T-helper 17 cell (primary cell): Measurements from ENCODE around the gene PPFIA4. TPM values are rescaled to one million over a fixed set of nuclear protein-coding genes. Genes with fewer than 3 reads are reported as not detected.
A peak's percentile ranks its signal among the peaks of the same experiment; 100 is the strongest.

Source experiments
- ATAC-seq: fragments of 150-1000 bp; cut with Tn5 transposase; 2 replicates; pipeline ENCODE4 v1.10.0; 2021; ENCODE audit warnings: mild to moderate bottlenecking, moderate library complexity
- DNase-seq, 3 donors: peaks; one replicate each; pipeline versions ENCODE4 v3.0.0 to v3.0.0-alpha.2; 2020 to 2021
- H3K9me3 ChIP-seq: one replicate; pipeline ENCODE4 v1.7.0; 2013; ENCODE audit warnings: low read length, mild to moderate bottlenecking; ENCODE audit not compliant: control insufficient read depth, poor library complexity, severe bottlenecking
- H3K27ac Mint-ChIP-seq: one replicate; pipeline ENCODE4 v1.8.0; 2022; ENCODE audit warnings: mild to moderate bottlenecking, moderate library complexity, mixed read lengths
- H3K27me3 Mint-ChIP-seq: one replicate; pipeline ENCODE4 v1.8.0; 2022; ENCODE audit warnings: mixed read lengths
- H3K36me3 Mint-ChIP-seq: one replicate; pipeline ENCODE4 v1.8.0; 2022; ENCODE audit warnings: low read depth, mixed read lengths
- H3K4me1 Mint-ChIP-seq: one replicate; pipeline ENCODE4 v1.8.0; 2022; ENCODE audit warnings: mild to moderate bottlenecking, mixed read lengths
- H3K4me3 Mint-ChIP-seq: one replicate; pipeline ENCODE4 v1.8.0; 2022; ENCODE audit warnings: mild to moderate bottlenecking, moderate library complexity, mixed read lengths
- total RNA-seq, 4 donors: library from RNA in 2 of 4; stranded (reverse) in 2 of 4; gene quantifications; one replicate each; pipeline ENCODE4 v1.2.3 and lab custom pipeline; 2022 to 2026

The PPFIA4 gene
- total RNA-seq, 2 donors from 2014 or later, result 0.81 to 1.5 TPM

GRCh38 chr1:203028067-203028783 is 1.9 kb downstream of the PPFIA4 start:
- Mint-ChIP-seq H3K36me3 (no peaks in the 10 kb centered on the region), H3K27ac (no peak overlapping the region), H3K27me3 (peaks cover 5% of the 10 kb centered on the region), H3K4me1 (peaks cover 10% of the 10 kb centered on the region), H3K4me3 (peak overlapping the region; percentile 43)
- DNase-seq (no peak), ATAC-seq (no peak)
- no peaks in the 10 kb centered on the region for H3K9me3 ChIP-seq

- DNase-seq (no peak), ATAC-seq (no peak)
- no peaks in the 10 kb centered on the region for H3K9me3 ChIP-seq
- Mint-ChIP-seq H3K27ac (no peak overlapping the region), H3K4me3 (peak overlapping the region; percentile 28), H3K4me1 (peaks cover 13% of the 10 kb centered on the region), H3K27me3 (peaks cover 5% of the 10 kb centered on the region), H3K36me3 (peaks cover under 1% of the 10 kb centered on the region)
Measured at GRCh38 chr1:203028784-203029553, 2.7 kb downstream of the PPFIA4 start.

- H3K4me3 Mint-ChIP-seq, result no peak overlapping the region
- peak overlapping the region; percentile 72 for H3K27ac Mint-ChIP-seq
- H3K4me1 Mint-ChIP-seq, result peaks cover 13% of the 10 kb centered on the region
- H3K9me3 ChIP-seq, result no peaks in the 10 kb centered on the region
- DNase-seq (no peak), ATAC-seq (no peak)
- peaks cover 3% of the 10 kb centered on the region for H3K36me3 Mint-ChIP-seq
- peaks cover 5% of the 10 kb centered on the region for H3K27me3 Mint-ChIP-seq
Measured at GRCh38 chr1:203031467-203031866, 5.2 kb downstream of the PPFIA4 start.

- Mint-ChIP-seq H3K27me3 (peaks cover 13% of the 10 kb centered on the region), H3K36me3 (peaks cover 3% of the 10 kb centered on the region), H3K4me3 (no peak overlapping the region), H3K27ac (no peak overlapping the region), H3K4me1 (peaks cover 9% of the 10 kb centered on the region)
- ATAC-seq, result no peak
- no peaks in the 10 kb centered on the region for H3K9me3 ChIP-seq
- no peak for DNase-seq
Measured at GRCh38 chr1:203033287-203033686, 7.0 kb downstream of the PPFIA4 start.

GRCh38 chr1:203033917-203034316 is 7.6 kb downstream of the PPFIA4 start:
- peaks cover 18% of the 10 kb centered on the region for H3K27me3 Mint-ChIP-seq
- H3K36me3 Mint-ChIP-seq, result peaks cover 3% of the 10 kb centered on the region
- H3K27ac Mint-ChIP-seq, result no peak overlapping the region
- no peaks in the 10 kb centered on the region for H3K9me3 ChIP-seq
- no peak for DNase-seq
- peaks cover 6% of the 10 kb centered on the region for H3K4me1 Mint-ChIP-seq
- no peak overlapping the region for H3K4me3 Mint-ChIP-seq
- ATAC-seq, result no peak

- ATAC-seq (no peak), DNase-seq (no peak)
- H3K9me3 ChIP-seq, result no peaks in the 10 kb centered on the region
- H3K4me3 Mint-ChIP-seq, result no peak overlapping the region
- H3K27me3 Mint-ChIP-seq, result peaks cover 24% of the 10 kb centered on the region
- peaks cover 6% of the 10 kb centered on the region for H3K36me3 Mint-ChIP-seq
- H3K4me1 Mint-ChIP-seq, result peaks cover 10% of the 10 kb centered on the region
- no peak overlapping the region for H3K27ac Mint-ChIP-seq
Measured at GRCh38 chr1:203034422-203035110, 8.3 kb downstream of the PPFIA4 start.

GRCh38 chr1:203035111-203036000 is 9.1 kb downstream of the PPFIA4 start:
- DNase-seq (no peak), ATAC-seq (no peak)
- Mint-ChIP-seq H3K36me3 (peaks cover 6% of the 10 kb centered on the region), H3K4me1 (peaks cover 10% of the 10 kb centered on the region), H3K27me3 (peaks cover 26% of the 10 kb centered on the region), H3K4me3 (no peak overlapping the region), H3K27ac (no peak overlapping the region)
- no peaks in the 10 kb centered on the region for H3K9me3 ChIP-seq

- peaks cover 26% of the 10 kb centered on the region for H3K27me3 Mint-ChIP-seq
- no peaks in the 10 kb centered on the region for H3K9me3 ChIP-seq
- peaks cover 6% of the 10 kb centered on the region for H3K36me3 Mint-ChIP-seq
- DNase-seq (no peak), ATAC-seq (no peak)
- H3K4me1 Mint-ChIP-seq, result peaks cover 10% of the 10 kb centered on the region
- H3K27ac Mint-ChIP-seq, result no peak overlapping the region
- no peak overlapping the region for H3K4me3 Mint-ChIP-seq
Measured at GRCh38 chr1:203036135-203036534, 9.8 kb downstream of the PPFIA4 start.

GRCh38 chr1:203036537-203036936 is 10.2 kb downstream of the PPFIA4 start:
- H3K27ac Mint-ChIP-seq, result no peak overlapping the region
- no peaks in the 10 kb centered on the region for H3K9me3 ChIP-seq
- H3K4me1 Mint-ChIP-seq, result peaks cover 9% of the 10 kb centered on the region
- DNase-seq (no peak), ATAC-seq (no peak)
- H3K36me3 Mint-ChIP-seq, result peaks cover 6% of the 10 kb centered on the region
- H3K4me3 Mint-ChIP-seq, result no peak overlapping the region
- H3K27me3 Mint-ChIP-seq, result peaks cover 26% of the 10 kb centered on the region

GRCh38 chr1:203037509-203038190 is 11.4 kb downstream of the PPFIA4 start:
- no peak overlapping the region for H3K4me3 Mint-ChIP-seq
- H3K9me3 ChIP-seq, result no peaks in the 10 kb centered on the region
- no peak for ATAC-seq
- H3K27me3 Mint-ChIP-seq, result peaks cover 26% of the 10 kb centered on the region
- H3K36me3 Mint-ChIP-seq, result peaks cover 6% of the 10 kb centered on the region
- peaks cover 9% of the 10 kb centered on the region for H3K4me1 Mint-ChIP-seq
- peak overlapping the region; percentile 76 for H3K27ac Mint-ChIP-seq
- DNase-seq, result no peak

- no peak for DNase-seq
- Mint-ChIP-seq H3K4me1 (peaks cover 9% of the 10 kb centered on the region), H3K27ac (no peak overlapping the region), H3K27me3 (peaks cover 26% of the 10 kb centered on the region), H3K36me3 (peaks cover 6% of the 10 kb centered on the region), H3K4me3 (no peak overlapping the region)
- H3K9me3 ChIP-seq, result no peaks in the 10 kb centered on the region
- ATAC-seq, result no peak
Measured at GRCh38 chr1:203038217-203038741, 12.0 kb downstream of the PPFIA4 start.
